ENCODE results near the gene TEAD1.

DNA sequence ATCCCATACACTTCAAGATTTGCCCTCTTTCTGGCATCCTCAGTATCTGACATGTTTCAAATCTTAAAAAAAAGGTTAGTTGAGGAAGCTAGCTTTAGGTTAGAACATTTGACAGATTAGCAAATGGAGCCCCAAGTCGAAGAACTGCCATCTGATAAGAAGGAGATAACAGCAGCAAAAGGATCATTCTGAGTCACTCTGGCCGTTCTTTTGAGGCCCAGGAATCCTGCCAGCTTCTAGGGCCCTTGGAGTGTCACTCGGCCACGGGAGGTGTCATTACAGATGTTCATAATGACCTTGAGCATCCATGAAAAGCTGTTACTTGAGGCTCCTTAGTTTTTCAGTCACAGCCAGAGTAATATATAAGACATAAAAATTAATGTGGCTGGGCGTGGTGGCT is 202.8 kb downstream of the TEAD1 start:
- TF ChIP-seq, protein P1, sequence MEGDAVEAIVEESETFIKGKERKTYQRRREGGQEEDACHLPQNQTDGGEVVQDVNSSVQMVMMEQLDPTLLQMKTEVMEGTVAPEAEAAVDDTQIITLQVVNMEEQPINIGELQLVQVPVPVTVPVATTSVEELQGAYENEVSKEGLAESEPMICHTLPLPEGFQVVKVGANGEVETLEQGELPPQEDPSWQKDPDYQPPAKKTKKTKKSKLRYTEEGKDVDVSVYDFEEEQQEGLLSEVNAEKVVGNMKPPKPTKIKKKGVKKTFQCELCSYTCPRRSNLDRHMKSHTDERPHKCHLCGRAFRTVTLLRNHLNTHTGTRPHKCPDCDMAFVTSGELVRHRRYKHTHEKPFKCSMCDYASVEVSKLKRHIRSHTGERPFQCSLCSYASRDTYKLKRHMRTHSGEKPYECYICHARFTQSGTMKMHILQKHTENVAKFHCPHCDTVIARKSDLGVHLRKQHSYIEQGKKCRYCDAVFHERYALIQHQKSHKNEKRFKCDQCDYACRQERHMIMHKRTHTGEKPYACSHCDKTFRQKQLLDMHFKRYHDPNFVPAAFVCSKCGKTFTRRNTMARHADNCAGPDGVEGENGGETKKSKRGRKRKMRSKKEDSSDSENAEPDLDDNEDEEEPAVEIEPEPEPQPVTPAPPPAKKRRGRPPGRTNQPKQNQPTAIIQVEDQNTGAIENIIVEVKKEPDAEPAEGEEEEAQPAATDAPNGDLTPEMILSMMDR (IDR thresholded peaks at IDR 0.05), result no peak
- TF ChIP-seq POLR2A (IDR thresholded peaks at IDR 0.05), result no peak
